ENCODE data around the gene C9orf153.

DNA sequence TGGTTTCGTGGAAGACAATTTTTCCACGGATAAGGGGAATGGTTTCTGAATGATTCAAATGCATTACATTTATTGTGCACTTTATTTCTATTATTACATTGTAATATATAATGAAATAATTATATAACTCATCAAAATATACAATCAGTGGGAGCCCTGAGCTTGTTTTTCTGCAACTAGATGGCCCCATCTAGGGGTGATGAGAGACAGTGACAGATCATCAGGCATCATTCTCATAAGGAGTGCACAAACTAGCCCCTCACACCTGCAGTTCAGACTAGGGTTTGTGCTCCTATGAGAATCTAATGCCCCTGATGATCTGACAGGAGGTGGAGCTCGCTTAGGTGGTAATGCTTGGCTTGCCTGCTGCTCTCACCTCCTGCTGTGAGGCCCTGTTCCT, 16.5 kb upstream of the C9orf153 start:
- TF ChIP-seq RAD21 (IDR thresholded peaks at IDR 0.05; ENCODE audit: low read length) = peak; percentile 57
- TF ChIP-seq MEF2A (IDR thresholded peaks at IDR 0.05; ENCODE audit: borderline replicate concordance, low read depth) = no peak
- TF ChIP-seq, protein P1, sequence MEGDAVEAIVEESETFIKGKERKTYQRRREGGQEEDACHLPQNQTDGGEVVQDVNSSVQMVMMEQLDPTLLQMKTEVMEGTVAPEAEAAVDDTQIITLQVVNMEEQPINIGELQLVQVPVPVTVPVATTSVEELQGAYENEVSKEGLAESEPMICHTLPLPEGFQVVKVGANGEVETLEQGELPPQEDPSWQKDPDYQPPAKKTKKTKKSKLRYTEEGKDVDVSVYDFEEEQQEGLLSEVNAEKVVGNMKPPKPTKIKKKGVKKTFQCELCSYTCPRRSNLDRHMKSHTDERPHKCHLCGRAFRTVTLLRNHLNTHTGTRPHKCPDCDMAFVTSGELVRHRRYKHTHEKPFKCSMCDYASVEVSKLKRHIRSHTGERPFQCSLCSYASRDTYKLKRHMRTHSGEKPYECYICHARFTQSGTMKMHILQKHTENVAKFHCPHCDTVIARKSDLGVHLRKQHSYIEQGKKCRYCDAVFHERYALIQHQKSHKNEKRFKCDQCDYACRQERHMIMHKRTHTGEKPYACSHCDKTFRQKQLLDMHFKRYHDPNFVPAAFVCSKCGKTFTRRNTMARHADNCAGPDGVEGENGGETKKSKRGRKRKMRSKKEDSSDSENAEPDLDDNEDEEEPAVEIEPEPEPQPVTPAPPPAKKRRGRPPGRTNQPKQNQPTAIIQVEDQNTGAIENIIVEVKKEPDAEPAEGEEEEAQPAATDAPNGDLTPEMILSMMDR (IDR thresholded peaks at IDR 0.05) = peak; percentile 34
